Measurements from ENCODE around the gene PHPT1. TPM values are rescaled to one million over a fixed set of nuclear protein-coding genes. Genes with fewer than 3 reads are reported as not detected.
"Not testable (repeated sequence)": the region's sequence is repeated elsewhere in the genome, so short reads cannot be mapped to it uniquely, and the experiment has no call there.

PHPT1 gene
- total RNA-seq, 5 donors from 2014 or later (not counting 1 experiment from before 2014, with no cell fraction given): 23.3 to 56.8 (median 43.5) TPM

GRCh38 chr9:136831002-136831719 lies 18.0 kb upstream of the PHPT1 start:
- ATAC-seq (replicated peaks in 1 of 4): no peak
- H3K36me3 Mint-ChIP-seq: peaks cover 7% of the 10 kb centered on the region
- H3K4me1 Mint-ChIP-seq: no peaks in the 10 kb centered on the region
- CTCF ChIA-PET: no interaction called here
- POLR2A ChIA-PET: no interaction called here
- Histone ChIP-seq H3K27me3 (replicated peaks in 1 of 2; ENCODE audit: control insufficient read depth in 2 of 2, extremely low read depth in 1 of 2, insufficient read depth in 2 of 2, low read length in 1 of 2) (no peaks in the 10 kb centered on the region), H3K4me1 (ENCODE audit: control insufficient read depth in 1 of 2, extremely low read depth in 1 of 2, insufficient read depth in 2 of 2, low read length in 2 of 2) (no peaks in the 10 kb centered on the region), H3K36me3 (ENCODE audit: control insufficient read depth in 2 of 2, extremely low read depth in 1 of 2, insufficient read depth in 1 of 2, low read length in 1 of 2) (peaks cover 21 to 31% of the 10 kb centered on the region in 2 donors), H3K4me3 (ENCODE audit: control insufficient read depth in 1 of 2, extremely low read depth in 1 of 2, low read length in 1 of 2) (no peak overlapping the region), H3K27ac (ENCODE audit: low read length) (no peak overlapping the region), H3K9me3 (no peaks in the 10 kb centered on the region)
- DNase-seq: no peak
- WGBS (ENCODE audit: insufficient coverage): 97% methylated on average over 29 of the region's 30 CpGs
- no peaks in the 10 kb centered on the region for H3K27me3 Mint-ChIP-seq
- H3K4me3 Mint-ChIP-seq: no peak overlapping the region
- no peak overlapping the region for H3K27ac Mint-ChIP-seq
- H3K9me3 Mint-ChIP-seq: no peaks in the 10 kb centered on the region

DNA sequence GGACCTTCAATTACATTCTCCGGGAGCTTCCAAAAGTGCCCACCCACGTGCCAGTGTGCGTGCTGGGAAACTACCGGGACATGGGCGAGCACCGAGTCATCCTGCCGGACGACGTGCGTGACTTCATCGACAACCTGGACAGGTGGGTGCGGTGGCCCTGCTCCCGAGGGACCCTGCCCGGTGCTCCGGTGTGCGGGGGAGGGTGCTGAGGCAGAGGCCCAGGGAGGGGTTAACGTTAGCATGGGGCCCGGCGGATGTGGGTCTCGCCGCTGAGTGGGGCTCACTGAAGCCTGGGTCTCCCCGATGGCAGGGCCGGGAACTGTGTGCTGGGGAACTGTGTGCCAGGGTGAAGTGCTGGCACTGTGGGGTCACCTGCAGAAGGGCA lies 17.5 kb upstream of the PHPT1 start:
- H3K36me3 ChIP-seq (ENCODE audit: control insufficient read depth in 2 of 2, extremely low read depth in 1 of 2, insufficient read depth in 1 of 2, low read length in 1 of 2): peaks cover 17 to 29% of the 10 kb centered on the region in 2 donors
- CTCF ChIA-PET: no interaction called here
- POLR2A ChIA-PET: no interaction called here

DNA sequence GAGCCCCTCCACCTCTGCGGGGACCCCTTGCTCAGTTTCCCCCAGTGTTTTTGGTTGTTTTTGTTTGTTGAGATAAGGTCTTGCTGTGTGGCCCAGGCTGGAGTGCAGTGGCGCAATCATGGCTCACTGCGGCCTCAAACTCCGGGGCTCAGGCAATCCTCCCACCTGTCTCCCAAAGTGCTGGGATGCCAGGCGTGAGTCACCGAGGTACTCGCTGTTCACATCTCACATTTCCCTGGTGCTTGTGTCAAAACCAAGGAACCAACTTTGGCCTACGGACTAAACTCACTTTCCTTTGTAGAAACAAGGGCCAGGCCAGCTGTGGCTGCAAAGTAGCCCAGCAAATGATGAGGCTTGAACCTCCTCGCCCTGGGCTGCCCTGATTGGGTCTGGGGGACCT lies 16.6 kb upstream of the PHPT1 start:
- no peaks in the 10 kb centered on the region for H3K9me3 ChIP-seq
- DNase-seq (no peak), ATAC-seq (replicated peaks in 1 of 4) (no peak)
- H3K4me3 ChIP-seq (ENCODE audit: control insufficient read depth in 1 of 2, extremely low read depth in 1 of 2, low read length in 1 of 2): no peak overlapping the region
- ChIA-PET CTCF (no interaction called here), POLR2A (no interaction called here)
- H3K36me3 ChIP-seq (ENCODE audit: control insufficient read depth in 2 of 2, extremely low read depth in 1 of 2, insufficient read depth in 1 of 2, low read length in 1 of 2): peaks cover 11 to 26% of the 10 kb centered on the region in 2 donors
- Mint-ChIP-seq H3K9me3 (no peaks in the 10 kb centered on the region), H3K4me3 (no peak overlapping the region), H3K4me1 (no peaks in the 10 kb centered on the region), H3K36me3 (peaks cover 7% of the 10 kb centered on the region), H3K27me3 (no peaks in the 10 kb centered on the region), H3K27ac (no peak overlapping the region)
- no peaks in the 10 kb centered on the region for H3K27me3 ChIP-seq (replicated peaks in 1 of 2; ENCODE audit: control insufficient read depth in 2 of 2, extremely low read depth in 1 of 2, insufficient read depth in 2 of 2, low read length in 1 of 2)
- no peak overlapping the region for H3K27ac ChIP-seq (ENCODE audit: low read length)
- WGBS (ENCODE audit: insufficient coverage): 93% methylated on average over 8 of the region's 9 CpGs
- no peaks in the 10 kb centered on the region for H3K4me1 ChIP-seq (ENCODE audit: control insufficient read depth in 1 of 2, extremely low read depth in 1 of 2, insufficient read depth in 2 of 2, low read length in 2 of 2)

More for the DNA sequence above, 17.5 kb upstream of the PHPT1 start:
- Histone ChIP-seq H3K4me3 (ENCODE audit: control insufficient read depth in 1 of 2, extremely low read depth in 1 of 2, low read length in 1 of 2) (no peak overlapping the region), H3K9me3 (no peaks in the 10 kb centered on the region), H3K27me3 (replicated peaks in 1 of 2; ENCODE audit: control insufficient read depth in 2 of 2, extremely low read depth in 1 of 2, insufficient read depth in 2 of 2, low read length in 1 of 2) (no peaks in the 10 kb centered on the region), H3K4me1 (ENCODE audit: control insufficient read depth in 1 of 2, extremely low read depth in 1 of 2, insufficient read depth in 2 of 2, low read length in 2 of 2) (no peaks in the 10 kb centered on the region), H3K27ac (ENCODE audit: low read length) (no peak overlapping the region)
- Mint-ChIP-seq H3K4me3 (no peak overlapping the region), H3K9me3 (no peaks in the 10 kb centered on the region), H3K27me3 (no peaks in the 10 kb centered on the region), H3K4me1 (no peaks in the 10 kb centered on the region), H3K36me3 (peaks cover 7% of the 10 kb centered on the region), H3K27ac (no peak overlapping the region)
- no peak for ATAC-seq (replicated peaks in 1 of 4)
- WGBS (ENCODE audit: insufficient coverage): 97% methylated on average over 20 of the region's 23 CpGs
- no peak for DNase-seq

- POLR2A ChIA-PET; ATAC-seq (replicated peaks in 1 of 4); H3K27ac ChIP-seq (ENCODE audit: low read length); H3K4me3 Mint-ChIP-seq; H3K36me3 Mint-ChIP-seq; H3K9me3 ChIP-seq; H3K9me3 Mint-ChIP-seq; H3K27me3 Mint-ChIP-seq; H3K27me3 ChIP-seq (replicated peaks in 1 of 2; ENCODE audit: control insufficient read depth in 2 of 2, extremely low read depth in 1 of 2, insufficient read depth in 2 of 2, low read length in 1 of 2); H3K27ac Mint-ChIP-seq; H3K4me3 ChIP-seq (ENCODE audit: control insufficient read depth in 1 of 2, extremely low read depth in 1 of 2, low read length in 1 of 2); DNase-seq; H3K4me1 Mint-ChIP-seq; H3K4me1 ChIP-seq (ENCODE audit: control insufficient read depth in 1 of 2, extremely low read depth in 1 of 2, insufficient read depth in 2 of 2, low read length in 2 of 2): not testable (repeated sequence)
- 92% methylated on average over 11 of the region's 16 CpGs for WGBS (ENCODE audit: insufficient coverage)
- CTCF ChIA-PET: interaction anchor here in 1 of 2 donors (0.6 kb wide), 1 partner anchor 17 kb away, joined by 3 read pairs; no protein-coding TSS in a partner anchor
- H3K36me3 ChIP-seq (ENCODE audit: control insufficient read depth in 2 of 2, extremely low read depth in 1 of 2, insufficient read depth in 1 of 2, low read length in 1 of 2): peaks cover 14 to 26% of the 10 kb centered on the region in 2 donors
Measured at GRCh38 chr9:136833381-136834048, 15.7 kb upstream of the PHPT1 start.

DNA sequence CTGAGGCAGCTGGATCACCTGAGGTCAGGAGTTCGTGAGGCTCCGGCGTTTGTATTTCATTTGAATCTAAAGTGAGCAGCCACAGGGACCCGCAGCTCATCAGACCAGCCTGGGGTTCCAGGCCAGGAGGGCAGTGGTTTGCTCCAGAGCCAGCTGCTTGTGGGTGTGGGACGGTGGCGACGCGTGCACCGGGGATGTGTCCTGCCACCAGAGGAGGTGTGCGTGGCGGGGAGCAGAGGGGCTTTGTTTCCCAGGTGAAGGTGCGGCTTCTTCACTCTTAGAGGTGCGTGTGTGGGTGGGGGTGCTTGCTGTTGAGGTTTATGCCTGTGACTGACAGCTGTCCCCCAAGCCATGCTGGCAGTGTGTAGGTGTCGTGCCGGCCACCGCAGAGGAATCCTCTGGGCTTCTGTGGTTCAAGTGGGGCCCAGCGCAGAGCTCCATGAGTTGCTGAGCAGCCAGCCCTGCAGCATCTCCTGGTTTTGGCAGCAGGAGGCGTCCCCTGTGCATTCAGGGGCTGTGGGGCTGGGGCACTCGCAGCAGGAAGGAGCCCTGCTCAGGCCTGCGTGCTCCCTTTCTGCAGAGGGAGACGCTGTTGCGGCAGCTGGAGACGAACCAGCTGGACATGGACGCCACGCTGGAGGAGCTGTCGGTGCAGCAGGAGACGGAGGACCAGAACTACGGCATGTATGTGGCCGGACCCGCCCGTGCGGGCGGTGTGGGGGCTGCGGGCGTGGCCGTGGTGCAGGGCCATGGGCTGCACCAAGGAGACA lies 13.9 kb upstream of the PHPT1 start:
- Histone ChIP-seq H3K4me1 (ENCODE audit: control insufficient read depth in 1 of 2, extremely low read depth in 1 of 2, insufficient read depth in 2 of 2, low read length in 2 of 2) (no peaks in the 10 kb centered on the region), H3K9me3 (no peaks in the 10 kb centered on the region), H3K27ac (ENCODE audit: low read length) (no peak overlapping the region), H3K27me3 (replicated peaks in 1 of 2; ENCODE audit: control insufficient read depth in 2 of 2, extremely low read depth in 1 of 2, insufficient read depth in 2 of 2, low read length in 1 of 2) (no peaks in the 10 kb centered on the region), H3K36me3 (ENCODE audit: control insufficient read depth in 2 of 2, extremely low read depth in 1 of 2, insufficient read depth in 1 of 2, low read length in 1 of 2) (peaks cover 20 to 24% of the 10 kb centered on the region in 2 donors), H3K4me3 (ENCODE audit: control insufficient read depth in 1 of 2, extremely low read depth in 1 of 2, low read length in 1 of 2) (no peak overlapping the region)
- POLR2A ChIA-PET: interaction anchor here in 1 of 2 donors (0.6 kb wide), 1 partner anchor 16 kb away, joined by 6 read pairs; no protein-coding TSS in a partner anchor
- peak in 1 of 4 experiments; percentile 17 for ATAC-seq (replicated peaks in 1 of 4)
- Mint-ChIP-seq H3K36me3 (peaks cover 7% of the 10 kb centered on the region), H3K27ac (no peak overlapping the region), H3K27me3 (no peaks in the 10 kb centered on the region), H3K4me3 (no peak overlapping the region), H3K9me3 (no peaks in the 10 kb centered on the region), H3K4me1 (no peaks in the 10 kb centered on the region)
- WGBS (ENCODE audit: insufficient coverage): 94% methylated on average over 24 of the region's 36 CpGs
- no peak for DNase-seq
- CTCF ChIA-PET: interaction anchor here (0.5 to 0.7 kb wide), 3 partner anchors 11 to 93 kb away, joined by 3 to 5 read pairs (median 3); no protein-coding TSS in a partner anchor
